Measurements from ENCODE around the gene MYLK3. TPM values are rescaled to one million over a fixed set of nuclear protein-coding genes. Genes with fewer than 3 reads are reported as not detected.

MYLK3 gene
- total RNA-seq, 2 experiments from 2014 or later = 0.38 TPM; not detected in 1

GRCh38 chr16:46762583-46762982, 14.4 kb upstream of the MYLK3 start:
- intact Hi-C loops (cut with DNase I, micrococcal nuclease) = no loop called here
- TF ChIP-seq CTCF (IDR thresholded peaks at IDR 0.05) = no peak

GRCh38 chr16:46759309-46759708, 11.2 kb upstream of the MYLK3 start:
- no peaks in the 10 kb centered on the region for H3K36me3 ChIP-seq (ENCODE audit: insufficient read depth, low read length)
- H3K27ac ChIP-seq (ENCODE audit: low read depth in 1 of 2, low read length in 2 of 2) = no peak overlapping the region
- Mint-ChIP-seq H3K36me3 (ENCODE audit: low read depth) (no peaks in the 10 kb centered on the region), H3K27me3 (no peaks in the 10 kb centered on the region), H3K4me1 (ENCODE audit: low read depth) (no peaks in the 10 kb centered on the region), H3K4me3 (no peak overlapping the region), H3K9me3 (no peaks in the 10 kb centered on the region), H3K27ac (no peak overlapping the region)
- no peaks in the 10 kb centered on the region for H3K4me1 ChIP-seq (ENCODE audit: insufficient read depth, low read length)
- intact Hi-C loops (cut with DNase I, micrococcal nuclease) = no loop called here
- no peak for TF ChIP-seq CTCF (IDR thresholded peaks at IDR 0.05)
- no peaks in the 10 kb centered on the region for H3K27me3 ChIP-seq (ENCODE audit: control insufficient read depth in 1 of 2, insufficient read depth in 2 of 2, low read length in 2 of 2)
- H3K9me3 ChIP-seq (ENCODE audit: control insufficient read depth in 1 of 2, insufficient read depth in 1 of 2, low read length in 2 of 2) = peaks cover 0 to 3% of the 10 kb centered on the region in 2 experiments
- DNase-seq = no peak
- CTCF ChIA-PET = no interaction called here
- ATAC-seq (ENCODE audit: poor library complexity) = no peak
- no peak overlapping the region for H3K4me3 ChIP-seq (ENCODE audit: low read length)
- POLR2A ChIA-PET = no interaction called here

More at GRCh38 chr16:46762583-46762982, 14.4 kb upstream of the MYLK3 start:
- H3K4me1 Mint-ChIP-seq (ENCODE audit: low read depth) = no peaks in the 10 kb centered on the region
- no peak for DNase-seq
- no peak overlapping the region for H3K4me3 Mint-ChIP-seq
- H3K27ac ChIP-seq (ENCODE audit: low read depth in 1 of 2, low read length in 2 of 2) = no peak overlapping the region
- H3K27me3 ChIP-seq (ENCODE audit: control insufficient read depth in 1 of 2, insufficient read depth in 2 of 2, low read length in 2 of 2) = no peaks in the 10 kb centered on the region
- no peaks in the 10 kb centered on the region for H3K4me1 ChIP-seq (ENCODE audit: insufficient read depth, low read length)
- CTCF ChIA-PET = no interaction called here
- H3K36me3 ChIP-seq (ENCODE audit: insufficient read depth, low read length) = no peaks in the 10 kb centered on the region
- H3K4me3 ChIP-seq (ENCODE audit: low read length) = no peak overlapping the region
- no peak for ATAC-seq (ENCODE audit: poor library complexity)
- no peaks in the 10 kb centered on the region for H3K9me3 Mint-ChIP-seq
- H3K27ac Mint-ChIP-seq = no peak overlapping the region
- POLR2A ChIA-PET = no interaction called here
- no peaks in the 10 kb centered on the region for H3K27me3 Mint-ChIP-seq
- H3K9me3 ChIP-seq (ENCODE audit: control insufficient read depth in 1 of 2, insufficient read depth in 1 of 2, low read length in 2 of 2) = peaks cover 0 to 3% of the 10 kb centered on the region in 2 experiments
- H3K36me3 Mint-ChIP-seq (ENCODE audit: low read depth) = no peaks in the 10 kb centered on the region

- POLR2A ChIA-PET = no interaction called here
Observed at GRCh38 chr16:46757339-46758050, 9.4 kb upstream of the MYLK3 start.

More at GRCh38 chr16:46757339-46758050, 9.4 kb upstream of the MYLK3 start:
- Histone ChIP-seq H3K9me3 (ENCODE audit: control insufficient read depth in 1 of 2, insufficient read depth in 1 of 2, low read length in 2 of 2) (no peaks in the 10 kb centered on the region), H3K36me3 (ENCODE audit: insufficient read depth, low read length) (no peaks in the 10 kb centered on the region), H3K27me3 (ENCODE audit: control insufficient read depth in 1 of 2, insufficient read depth in 2 of 2, low read length in 2 of 2) (no peaks in the 10 kb centered on the region), H3K4me3 (ENCODE audit: low read length) (no peak overlapping the region), H3K4me1 (ENCODE audit: insufficient read depth, low read length) (no peaks in the 10 kb centered on the region), H3K27ac (ENCODE audit: low read depth in 1 of 2, low read length in 2 of 2) (no peak overlapping the region)
- Mint-ChIP-seq H3K27ac (no peak overlapping the region), H3K36me3 (ENCODE audit: low read depth) (no peaks in the 10 kb centered on the region), H3K27me3 (no peaks in the 10 kb centered on the region), H3K4me1 (ENCODE audit: low read depth) (peaks cover 4% of the 10 kb centered on the region), H3K4me3 (no peak overlapping the region), H3K9me3 (no peaks in the 10 kb centered on the region)
- no peak for TF ChIP-seq CTCF (IDR thresholded peaks at IDR 0.05)
- ATAC-seq (ENCODE audit: poor library complexity) (no peak), DNase-seq (no peak)
- intact Hi-C loops (cut with DNase I, micrococcal nuclease) = no loop called here
- CTCF ChIA-PET = interaction anchor here (0.6 kb wide), 1 partner anchor 16 kb away, joined by 3 read pairs; no protein-coding TSS in a partner anchor

All from CD4-positive, alpha-beta T cell (primary cell).